Left colon (tissue), 2 donors: ENCODE measurements around the gene RASGRP1. TPM values are rescaled to one million over a fixed set of nuclear protein-coding genes. Genes with fewer than 3 reads are reported as not detected.
A peak's percentile ranks its signal among the peaks of the same experiment; 100 is the strongest.

ENCODE experiments used
- ATAC-seq: fragments of 200-7000 bp; cut with Tn5 transposase; one replicate; pipeline ENCODE4 v1.9.1; 2020; ENCODE audit warnings: mild to moderate bottlenecking, moderate library complexity
- DNase-seq, 2 donors: peaks; one replicate each; pipeline ENCODE4 v3.0.0-alpha.2; 2020
- intact Hi-C, 2 donors: fragments of 100-400 bp; cut with DNase I in 1 of 2; cut with micrococcal nuclease in 1 of 2; formaldehyde crosslinking; loops; one replicate each; pipeline versions ENCODE4 v1.11.2 to v1.14.0; 2022; cut with DNase I, micrococcal nuclease
- total RNA-seq, 2 donors: library from RNA; stranded (reverse); fragmentation: NEBNext Ultra II Directional; extraction: Animal tissue kit (Norgen Biotek cat#: 25700); gene quantifications; one replicate each; pipeline ENCODE4 v1.2.1, GENCODE V29; 2021
- donor health status: DM: no; HTN: no; CAD: no.
- donor health status: DM: yes; HTN: yes; CAD: no.

Gene RASGRP1
- total RNA-seq, 2 donors from 2014 or later = 0.84 to 1.0 TPM

DNA sequence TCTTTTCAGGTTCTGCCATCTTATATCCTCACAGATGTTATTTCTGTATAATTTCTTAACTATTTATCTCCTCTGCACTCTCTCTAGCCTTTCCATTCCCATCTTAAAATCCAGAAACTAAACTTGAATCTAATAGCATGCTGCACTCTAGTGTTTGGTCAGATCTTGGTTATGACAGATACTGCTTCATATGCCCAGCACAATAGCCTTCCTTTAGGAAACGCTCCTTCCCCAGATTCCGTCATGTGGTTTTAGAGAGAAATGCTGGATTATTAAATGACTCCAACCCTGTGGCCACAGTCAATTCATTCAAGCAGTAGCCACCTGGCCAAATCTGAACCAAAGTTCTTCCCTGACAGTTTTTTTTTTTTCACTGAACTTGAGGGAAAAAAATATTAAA, 19.4 kb downstream of the RASGRP1 start:
- intact Hi-C loops = no loop called here
- ATAC-seq (no peak), DNase-seq (no peak)

GRCh38 chr15:38541026-38541425, 23.6 kb downstream of the RASGRP1 start:
- DNase-seq = no peak
- intact Hi-C loops = no loop called here
- peak; percentile 79 for ATAC-seq

DNA sequence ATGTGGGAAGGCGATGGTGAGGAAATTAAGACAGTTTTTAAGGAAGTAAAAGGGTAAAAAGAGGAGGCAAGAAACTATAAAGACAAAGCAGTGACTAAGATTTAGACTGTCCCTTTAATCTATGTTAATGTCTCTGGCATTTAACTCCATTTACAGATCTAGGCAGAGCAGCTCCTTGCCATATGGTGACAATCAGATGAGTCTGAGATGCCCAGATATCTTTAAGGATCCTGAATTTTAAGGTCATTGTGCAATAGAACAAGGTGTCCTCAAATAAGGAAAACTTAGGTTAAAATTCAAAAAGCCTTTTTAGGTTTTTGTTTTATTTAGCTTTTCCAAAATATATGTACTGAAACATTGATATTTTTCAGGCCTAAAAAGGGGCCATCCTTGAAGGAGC, 24.1 kb downstream of the RASGRP1 start:
- intact Hi-C loops = no loop called here

DNA sequence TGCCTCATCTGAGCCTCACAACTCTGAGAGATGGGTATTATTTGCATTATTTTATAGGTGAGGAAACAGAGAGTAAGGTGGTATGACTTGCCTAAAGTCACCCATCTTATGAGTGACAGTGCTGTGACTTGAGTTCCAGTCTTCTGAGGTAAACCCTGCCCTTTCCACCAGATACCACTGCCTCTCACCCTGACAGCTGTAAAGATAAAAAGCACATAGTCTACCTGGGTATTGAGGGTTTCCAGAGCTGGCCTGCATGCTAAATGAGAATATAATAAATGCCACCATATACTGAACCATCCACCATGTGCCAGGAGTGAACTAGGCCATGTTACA, 25.6 kb downstream of the RASGRP1 start:
- no peak for DNase-seq
- intact Hi-C loops = no loop called here
- no peak for ATAC-seq

More for the DNA sequence above, 24.1 kb downstream of the RASGRP1 start:
- ATAC-seq (no peak), DNase-seq (no peak)

DNA sequence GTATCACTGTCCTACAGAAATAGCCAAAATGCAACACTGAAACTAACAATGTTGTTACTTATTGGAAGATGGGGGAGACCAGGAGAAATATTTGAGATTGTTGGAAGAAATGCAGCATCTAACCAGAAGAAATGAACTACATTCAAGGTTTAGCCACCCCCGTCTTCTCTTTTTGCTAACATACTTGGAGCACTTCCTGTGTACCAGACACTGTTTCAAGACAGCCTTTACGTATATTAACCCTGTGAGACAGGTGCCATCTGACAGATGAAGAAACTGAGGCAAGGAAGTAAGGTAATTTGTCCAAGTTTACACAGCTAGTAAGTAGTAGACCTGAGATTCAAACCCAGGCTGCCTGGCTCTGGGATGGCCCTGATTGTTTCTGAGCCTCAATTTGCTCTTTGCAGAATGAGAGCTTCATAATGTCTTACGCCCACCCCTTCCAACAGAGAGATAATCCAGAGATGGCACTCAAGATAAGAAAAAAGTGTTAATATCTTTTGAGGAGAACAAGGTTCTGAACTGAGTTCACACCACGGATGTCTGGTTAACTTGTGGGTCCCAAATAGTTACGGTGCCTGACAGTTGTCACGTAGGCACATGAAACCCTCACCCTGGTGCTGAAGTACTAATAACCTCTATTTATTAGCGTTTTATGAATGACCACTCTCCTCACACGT, 26.1 kb downstream of the RASGRP1 start:
- ATAC-seq (no peak), DNase-seq (no peak)
- intact Hi-C loops = no loop called here

DNA sequence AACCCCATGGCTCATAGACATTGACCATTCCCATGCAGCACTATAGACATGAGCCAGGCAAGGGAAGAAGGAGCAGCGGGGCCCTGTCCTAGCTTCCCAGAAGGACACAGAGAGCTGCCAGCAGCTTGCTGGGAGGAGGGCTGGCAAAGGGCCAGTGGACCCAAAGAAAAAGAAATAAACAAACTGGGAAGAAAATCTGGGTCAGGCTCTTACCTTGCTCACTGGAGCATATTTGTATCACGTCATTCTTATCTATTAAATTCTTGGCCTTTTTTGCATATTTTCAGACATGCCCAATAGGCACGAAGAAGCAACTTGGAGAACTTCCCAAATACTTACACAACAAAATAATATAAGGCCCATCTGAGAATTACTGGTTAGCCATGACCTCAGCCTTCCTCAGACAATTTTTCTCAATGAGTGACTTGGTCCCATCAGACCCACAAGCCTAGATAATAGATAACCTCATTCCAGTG, 28.4 kb downstream of the RASGRP1 start:
- DNase-seq (no peak), ATAC-seq (no peak)
- intact Hi-C loops = no loop called here

- intact Hi-C loops = no loop called here
- DNase-seq = no peak
- no peak for ATAC-seq
Observed at GRCh38 chr15:38535491-38536200, 29.0 kb downstream of the RASGRP1 start.

DNA sequence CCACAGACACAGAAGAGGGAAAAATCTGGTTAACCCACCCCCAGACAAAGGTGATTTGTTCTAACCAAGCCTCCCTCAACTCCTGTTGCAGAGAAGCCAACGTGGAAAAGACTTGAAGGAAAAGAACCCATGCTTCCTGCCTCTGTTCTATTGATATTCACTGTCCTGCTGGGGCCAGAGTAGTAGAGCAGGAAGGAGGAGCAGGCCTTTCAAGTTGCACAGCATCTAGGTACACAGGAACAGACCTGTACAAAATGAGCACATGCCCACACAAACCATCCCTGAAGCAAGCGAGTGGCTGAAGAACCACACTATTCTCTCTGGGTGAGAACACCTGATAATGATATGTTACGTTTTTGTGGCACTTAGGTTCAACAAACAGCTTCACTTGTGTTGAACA, 29.9 kb downstream of the RASGRP1 start:
- no peak for ATAC-seq

DNA sequence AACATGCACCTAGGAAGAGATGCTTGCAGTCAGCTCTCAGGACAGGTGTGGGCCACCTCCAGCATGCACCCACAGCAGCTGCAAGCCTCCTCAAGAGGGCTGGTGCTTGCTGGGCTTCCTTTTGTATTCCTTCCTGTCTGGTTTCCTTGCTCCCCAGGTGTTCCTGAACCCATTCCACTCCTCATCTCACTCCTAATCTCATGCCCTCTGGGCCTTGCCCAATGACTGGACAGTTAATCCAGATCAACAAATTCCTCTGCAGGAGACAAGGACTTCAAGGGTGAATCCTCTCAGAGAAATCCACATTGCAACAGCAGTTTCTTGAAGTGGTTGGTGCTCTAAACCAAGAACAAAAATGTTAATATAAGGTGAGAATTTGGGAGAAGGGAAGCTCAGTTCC, 30.7 kb downstream of the RASGRP1 start:
- ATAC-seq = no peak
- DNase-seq = no peak
- intact Hi-C loops = no loop called here

More for the DNA sequence above, 29.9 kb downstream of the RASGRP1 start:
- DNase-seq = no peak
- intact Hi-C loops = no loop called here

GRCh38 chr15:38533416-38533915, 31.1 kb downstream of the RASGRP1 start:
- intact Hi-C loops = no loop called here
- ATAC-seq (no peak), DNase-seq (no peak)

DNA sequence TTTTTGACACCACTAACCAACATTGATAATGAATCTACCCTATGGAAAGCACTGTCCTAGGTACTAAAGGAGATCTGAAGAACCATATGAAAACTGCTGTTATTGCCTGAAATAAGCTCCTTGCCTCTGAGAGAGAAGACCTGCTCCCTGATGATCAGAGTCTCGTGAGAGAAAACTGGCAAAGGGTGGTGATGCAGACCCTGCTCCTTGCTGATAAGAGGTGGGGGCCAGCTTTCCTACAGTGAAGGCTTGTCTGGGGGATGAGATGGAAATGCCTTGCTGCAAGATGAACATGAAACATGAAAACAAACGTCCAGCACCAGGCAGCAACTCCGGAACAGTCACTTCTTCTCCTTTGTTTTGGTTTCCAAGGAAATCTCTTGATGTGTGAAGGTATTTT, 31.9 kb downstream of the RASGRP1 start:
- intact Hi-C loops = no loop called here
- ATAC-seq (no peak), DNase-seq (no peak)

DNA sequence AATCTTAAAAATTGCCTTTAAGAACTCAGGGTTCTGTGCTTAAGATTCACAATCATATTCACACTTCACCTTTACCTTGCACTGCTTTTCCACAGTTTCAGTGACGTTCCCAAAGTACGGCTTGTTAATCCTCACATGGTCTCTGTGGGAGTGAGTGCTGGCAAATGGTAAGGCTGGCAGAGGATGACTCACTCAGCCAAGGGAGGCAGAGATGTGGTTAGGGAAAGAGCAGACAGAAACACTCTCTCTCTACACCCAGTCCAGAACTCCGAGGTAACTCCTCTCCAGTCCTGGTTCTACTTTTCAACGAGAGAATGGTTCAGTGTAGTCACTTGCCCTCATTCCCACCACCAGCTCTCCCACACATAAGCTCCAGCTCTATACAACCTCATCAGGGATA, 33.1 kb downstream of the RASGRP1 start:
- no peak for ATAC-seq
- intact Hi-C loops = no loop called here

GRCh38 chr15:38530113-38530512, 34.5 kb downstream of the RASGRP1 start:
- intact Hi-C loops = no loop called here
- no peak for DNase-seq
- no peak for ATAC-seq

More for the DNA sequence above, 33.1 kb downstream of the RASGRP1 start:
- no peak for DNase-seq

GRCh38 chr15:38528294-38528693, 36.3 kb downstream of the RASGRP1 start:
- intact Hi-C loops = no loop called here
- ATAC-seq (no peak), DNase-seq (no peak)

DNA sequence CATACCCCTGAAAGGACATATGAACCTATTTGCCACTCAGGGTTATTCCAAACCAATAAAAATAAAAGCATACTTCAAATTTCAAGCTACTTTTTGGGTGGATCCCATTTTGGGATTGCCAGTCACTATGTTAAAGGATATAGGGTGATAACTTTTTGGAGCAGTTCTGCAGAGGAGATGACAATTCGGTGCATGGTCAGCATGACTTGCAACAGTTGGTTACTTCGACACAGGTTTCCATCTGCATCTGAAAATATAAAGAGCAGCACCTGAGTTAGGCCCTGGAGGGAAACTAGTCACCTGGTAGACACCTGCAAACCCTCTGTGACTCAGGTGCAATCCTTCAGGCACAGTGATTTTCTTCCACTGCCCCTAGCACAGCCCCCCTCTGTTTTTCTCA, 38.5 kb downstream of the RASGRP1 start:
- DNase-seq (no peak), ATAC-seq (no peak)
- intact Hi-C loops = no loop called here

- intact Hi-C loops = no loop called here
- DNase-seq = no peak
- ATAC-seq = no peak
Observed at GRCh38 chr15:38525489-38525888, 39.1 kb downstream of the RASGRP1 start.

GRCh38 chr15:38524156-38524555, 40.5 kb downstream of the RASGRP1 start:
- ATAC-seq (no peak), DNase-seq (no peak)
- intact Hi-C loops = no loop called here

DNA sequence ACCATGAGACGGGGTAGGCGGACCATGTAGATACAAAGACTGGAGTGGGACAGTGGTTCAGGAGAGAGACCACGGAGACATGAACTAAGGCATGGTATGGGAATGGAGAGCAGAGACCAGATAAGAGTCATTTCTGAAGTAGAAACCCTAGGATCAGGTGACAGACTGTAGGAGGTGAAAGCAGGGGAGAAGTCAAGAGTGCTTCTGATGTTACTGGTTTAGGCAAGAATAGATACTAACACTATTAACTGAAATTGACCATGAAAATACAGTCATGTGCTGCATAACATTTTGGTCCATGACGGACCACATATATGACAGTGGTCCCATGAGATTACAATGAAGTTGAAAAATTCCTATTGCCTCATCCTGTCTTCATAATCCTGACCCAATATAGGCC, 41.7 kb downstream of the RASGRP1 start:
- ATAC-seq (no peak), DNase-seq (no peak)
- intact Hi-C loops = no loop called here

DNA sequence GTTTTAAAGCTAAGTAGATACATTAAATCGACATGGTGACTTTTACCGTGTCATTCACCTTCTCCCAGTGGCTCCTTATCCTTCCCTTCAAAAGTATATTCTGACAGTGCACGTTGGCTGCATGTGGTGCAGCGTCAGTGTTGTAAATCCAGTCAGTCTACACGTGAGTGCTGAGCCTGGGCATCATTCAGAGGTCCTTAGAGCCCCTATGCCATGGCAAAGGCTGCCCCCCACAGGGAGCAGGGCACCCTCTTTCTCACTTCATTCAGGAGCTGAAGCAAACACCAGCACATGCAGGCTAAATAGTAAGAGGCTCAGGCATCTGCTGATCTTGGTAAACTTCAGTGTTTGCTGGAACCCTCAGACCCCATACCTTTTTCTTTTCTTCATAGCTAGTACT, 43.3 kb downstream of the RASGRP1 start:
- intact Hi-C loops = no loop called here
- DNase-seq (no peak), ATAC-seq (no peak)

GRCh38 chr15:38520035-38520434, 44.6 kb downstream of the RASGRP1 start:
- intact Hi-C loops = no loop called here
- no peak for ATAC-seq
- DNase-seq = no peak

DNA sequence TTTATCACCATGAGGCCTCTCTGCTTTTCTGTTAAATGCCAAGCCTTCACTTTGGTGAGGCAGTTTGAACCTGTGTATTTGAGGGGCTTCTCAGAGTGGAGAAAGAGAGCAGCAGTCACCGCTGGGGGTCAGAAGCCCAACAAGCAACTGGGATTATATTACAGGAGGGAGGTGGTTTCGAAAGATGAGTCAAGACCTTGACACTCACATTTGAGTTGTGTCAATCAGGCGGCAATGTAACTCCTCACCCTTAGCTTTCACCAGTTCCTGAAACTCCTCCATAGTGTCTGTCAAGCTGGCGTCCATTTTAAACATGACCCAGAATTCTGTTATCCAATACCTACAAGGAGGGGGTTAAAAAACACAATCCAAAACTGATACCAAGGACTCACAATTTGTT, 46.5 kb downstream of the RASGRP1 start:
- intact Hi-C loops = no loop called here
- ATAC-seq (no peak), DNase-seq (no peak)
